Prostate gland (tissue), 2 donors: ENCODE measurements around the gene SSRP1. TPM values are rescaled to one million over a fixed set of nuclear protein-coding genes. Genes with fewer than 3 reads are reported as not detected.
A peak's percentile ranks its signal among the peaks of the same experiment; 100 is the strongest.

ENCODE experiments used
- DNase-seq: peaks from one replicate; pipeline ENCODE4 v3.0.0-alpha.2; 2019; ENCODE audit warnings: low spot score
- H3K27ac ChIP-seq, 2 donors: fragments of 200-600 bp; sonication (generic); 2 replicates each; pipeline ENCODE4 v1.5.1; 2017 to 2019
- H3K27me3 ChIP-seq: fragments of 200-600 bp; sonication (generic); replicated peaks from 2 replicates; pipeline ENCODE4 v1.5.1; 2019; ENCODE audit not compliant: insufficient read depth
- H3K36me3 ChIP-seq, 2 donors: fragments of 200-600 bp; sonication (generic); 1 replicate in 1 of 2; 2 replicates in 1 of 2; pipeline versions ENCODE4 v1.5.1 to v1.8.1; 2017 to 2019
- H3K4me1 ChIP-seq: fragments of 200-600 bp; sonication (generic); replicated peaks from 2 replicates; pipeline ENCODE4 v1.5.1; 2019
- H3K4me3 ChIP-seq, 2 donors: fragments of 200-600 bp; sonication (generic); 2 replicates each; pipeline ENCODE4 v1.5.1; 2017 to 2019
- H3K9me3 ChIP-seq: fragments of 200-600 bp; sonication (generic); 2 replicates; pipeline ENCODE4 v1.5.1; 2017
- CTCF ChIP-seq, 4 experiments: fragments of 200-600 bp in 2 of 4; fragments of 450-650 bp in 2 of 4; sonication (generic) in 2 of 4; IDR thresholded peaks; 1 replicate in 3 of 4; 2 replicates in 1 of 4; pipeline ENCODE4 v1.5.1; 2016 to 2019; ENCODE audit warnings: antibody characterized with exemption in 4 of 4, mild to moderate bottlenecking in 2 of 4, moderate library complexity in 2 of 4
- POLR2A ChIP-seq: fragments of 450-650 bp; IDR thresholded peaks from one replicate; pipeline ENCODE4 v1.6.1; 2016; ENCODE audit warnings: antibody characterized with exemption, mild to moderate bottlenecking
- POLR2AphosphoS5 ChIP-seq: sonication (generic); formaldehyde crosslinking; IDR thresholded peaks from one replicate; pipeline ENCODE4 v1.6.1; 2017; ENCODE audit warnings: antibody characterized with exemption
- WGBS: methylation state at CpG from one replicate; pipeline ENCODE4 v1.1.5; 2018; 5-methylcytosine and 5-hydroxymethylcytosine counted together
- intact Hi-C: fragments of 100-400 bp; cut with DNase I; formaldehyde crosslinking; loops from one replicate; pipeline ENCODE4 v1.14.2; 2022
- total RNA-seq, 2 donors: library from RNA; depleted of rRNA; stranded (reverse); fragments of >200 nt; gene quantifications; one replicate each; pipeline ENCODE4 v1.1.0, GENCODE V29; 2016

SSRP1 gene
- total RNA-seq, 2 donors from 2014 or later: 82.6 to 85.4 TPM

DNA sequence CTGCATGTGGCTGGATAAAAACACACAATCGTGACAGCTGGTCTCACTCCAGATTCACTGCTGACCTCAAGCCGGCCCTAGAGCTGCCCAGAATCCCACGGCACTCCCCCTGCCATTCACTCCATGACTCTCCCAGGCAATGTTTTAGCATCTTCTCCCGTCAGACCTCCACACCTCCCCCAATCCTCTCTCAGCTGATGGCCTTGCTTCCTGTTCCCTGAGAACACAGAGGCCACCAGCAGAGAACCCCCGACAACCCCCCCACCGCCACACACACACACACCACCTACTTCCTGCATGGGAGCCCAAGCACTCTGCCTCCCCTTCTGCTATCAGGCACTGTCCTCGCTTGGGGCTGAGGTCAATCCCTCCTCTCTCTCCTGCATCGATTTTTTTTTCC is 20.2 kb downstream of the SSRP1 start:
- Histone ChIP-seq H3K4me1 (peaks cover 43% of the 10 kb centered on the region), H3K27ac (peak overlapping the region; percentile 41 to 68), H3K36me3 (peaks cover 6 to 42% of the 10 kb centered on the region in 2 donors), H3K27me3 (no peaks in the 10 kb centered on the region), H3K4me3 (no peak overlapping the region), H3K9me3 (no peaks in the 10 kb centered on the region)
- no peak for DNase-seq
- intact Hi-C loops: no loop called here
- 29% methylated on average over 8 of the region's 8 CpGs for WGBS
- no peak for TF ChIP-seq CTCF (IDR thresholded peaks at IDR 0.05)
- no peak for TF ChIP-seq POLR2A
- no peak for TF ChIP-seq POLR2AphosphoS5

DNA sequence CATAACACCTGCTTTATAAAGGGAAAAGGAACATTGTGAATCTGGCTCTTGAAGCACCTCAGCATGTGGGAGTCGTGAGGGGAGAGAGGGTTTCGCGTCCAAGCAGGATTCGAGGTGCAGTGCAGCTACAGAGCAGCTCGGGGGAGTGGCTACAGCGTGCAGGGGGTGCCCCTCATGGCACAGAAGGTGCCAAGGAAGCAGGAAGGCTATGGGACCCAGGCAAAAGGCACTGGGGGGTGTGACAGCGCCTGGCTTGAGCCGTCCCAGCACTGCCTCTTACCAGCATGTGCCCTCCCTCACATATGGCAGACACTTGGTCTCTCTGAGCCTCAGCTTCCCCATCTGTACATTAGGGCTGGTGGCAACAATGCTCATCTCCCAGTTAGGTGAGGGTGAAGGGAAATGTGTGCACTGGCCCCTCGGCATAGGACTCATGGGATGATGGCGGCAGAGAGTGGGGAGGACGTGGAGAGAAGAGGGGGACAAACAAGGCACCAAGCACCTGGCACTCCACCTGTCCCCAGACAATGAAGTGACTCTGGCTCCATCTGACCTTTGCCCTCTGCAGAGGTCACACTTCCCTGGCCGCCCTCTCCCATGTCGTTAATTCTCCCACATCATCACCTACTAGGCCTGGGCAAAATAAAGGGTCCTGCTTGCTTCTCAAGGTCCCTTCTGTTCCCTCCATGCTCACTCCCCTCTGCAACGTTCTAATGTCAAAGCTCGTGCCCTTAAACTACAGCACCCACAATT is 21.3 kb downstream of the SSRP1 start:
- H3K4me1 ChIP-seq: peaks cover 39% of the 10 kb centered on the region
- intact Hi-C loops: no loop called here

DNA sequence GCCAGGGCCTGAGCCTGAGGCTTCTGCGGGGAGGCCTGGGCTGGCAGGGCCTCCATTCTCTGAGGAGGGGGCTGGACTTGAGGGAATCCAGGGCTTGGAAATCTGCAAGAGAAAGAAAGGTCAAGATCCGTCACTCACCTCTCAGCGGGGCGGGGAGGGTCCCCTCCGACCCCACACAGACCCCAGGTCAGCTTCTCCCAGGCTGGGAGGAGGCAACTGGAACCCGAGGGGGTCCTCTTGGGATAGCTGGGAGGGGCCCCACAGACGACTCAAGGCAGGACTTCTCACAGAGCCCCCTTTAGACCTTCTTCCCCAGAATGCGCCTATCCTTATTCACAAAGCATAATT is 21.9 kb downstream of the SSRP1 start:
- WGBS: 67% methylated on average over 8 of the region's 8 CpGs
- no peak overlapping the region for H3K27ac ChIP-seq
- peaks cover 44% of the 10 kb centered on the region for H3K4me1 ChIP-seq
- intact Hi-C loops: no loop called here
- no peaks in the 10 kb centered on the region for H3K27me3 ChIP-seq
- no peak for DNase-seq
- peaks cover 6 to 39% of the 10 kb centered on the region in 2 donors for H3K36me3 ChIP-seq
- H3K4me3 ChIP-seq: no peak overlapping the region
- H3K9me3 ChIP-seq: no peaks in the 10 kb centered on the region
- TF ChIP-seq CTCF (IDR thresholded peaks at IDR 0.05): no peak
- TF ChIP-seq POLR2AphosphoS5: no peak
- no peak for TF ChIP-seq POLR2A

More for the DNA sequence above, 21.3 kb downstream of the SSRP1 start:
- no peaks in the 10 kb centered on the region for H3K9me3 ChIP-seq
- WGBS: 84% methylated on average over 15 of the region's 15 CpGs
- H3K4me3 ChIP-seq: no peak overlapping the region
- no peaks in the 10 kb centered on the region for H3K27me3 ChIP-seq
- H3K27ac ChIP-seq: no peak overlapping the region
- peaks cover 6 to 39% of the 10 kb centered on the region in 2 donors for H3K36me3 ChIP-seq
- DNase-seq: no peak
- TF ChIP-seq CTCF (IDR thresholded peaks at IDR 0.05): no peak
- TF ChIP-seq POLR2A: no peak
- no peak for TF ChIP-seq POLR2AphosphoS5

GRCh38 chr11:57313071-57313787 is 22.5 kb downstream of the SSRP1 start:
- DNase-seq: no peak
- Histone ChIP-seq H3K4me3 (no peak overlapping the region), H3K4me1 (peaks cover 40% of the 10 kb centered on the region), H3K9me3 (no peaks in the 10 kb centered on the region), H3K27ac (peak overlapping the region; percentile 78 to 85), H3K27me3 (no peaks in the 10 kb centered on the region), H3K36me3 (peaks cover 6 to 39% of the 10 kb centered on the region in 2 donors)
- intact Hi-C loops: no loop called here
- TF ChIP-seq POLR2A (no peak), CTCF (IDR thresholded peaks at IDR 0.05) (no peak), POLR2AphosphoS5 (no peak)
- 72% methylated on average over 25 of the region's 26 CpGs for WGBS
